Panc1 (cell line): ENCODE results near the gene KRT13. TPM values are rescaled to one million over a fixed set of nuclear protein-coding genes. Genes with fewer than 3 reads are reported as not detected.
A peak's percentile ranks its signal among the peaks of the same experiment; 100 is the strongest.

Experiments used
- ATAC-seq: fragments of 200-7000 bp; cut with Tn5 transposase; 2 replicates; pipeline ENCODE4 v1.9.1; 2020; ENCODE audit warnings: mild to moderate bottlenecking, moderate library complexity
- BruUV-seq: library from RNA; stranded (reverse); fragments of 400-500 nt; replicated peaks from 2 replicates; lab custom pipeline; 2021; lab: Mats Ljungman, UMichigan
- CTCF ChIA-PET: fragments of 300-600 bp; sonication (Branson Sonifier 250); formaldehyde crosslinking; loops from one replicate; lab custom pipeline; 2022; ENCODE audit warnings: antibody characterized with exemption; lab: Charles Lee
- POLR2A ChIA-PET: fragments of 300-600 bp; sonication (Branson Sonifier 250); formaldehyde crosslinking; loops from one replicate; lab custom pipeline; 2022; ENCODE audit warnings: antibody characterized with exemption; lab: Charles Lee
- DNase-seq: peaks from one replicate; pipeline ENCODE4 v3.0.0-alpha.2; 2010; ENCODE audit warnings: low read depth, low spot score
- H3K27ac ChIP-seq: 2 replicates; pipeline ENCODE4 v1.5.1; 2011; ENCODE audit warnings: mild to moderate bottlenecking, low read length, inconsistent platforms
- H3K27me3 ChIP-seq: fragments of 200-500 bp; sonication (Bioruptor generic); 2 replicates; pipeline ENCODE4 v1.6.0; 2014; ENCODE audit warnings: low read length, inconsistent platforms; ENCODE audit not compliant: control insufficient read depth, insufficient read depth
- H3K36me3 ChIP-seq: fragments of 200-500 bp; sonication (Bioruptor generic); 2 replicates; pipeline ENCODE4 v1.5.1; 2014; ENCODE audit warnings: inconsistent platforms, mild to moderate bottlenecking, low read length, moderate library complexity; ENCODE audit not compliant: control insufficient read depth, insufficient read depth
- H3K4me1 ChIP-seq: 2 replicates; pipeline ENCODE4 v1.5.1; 2011; ENCODE audit warnings: inconsistent platforms, mild to moderate bottlenecking, low read length, moderate library complexity; ENCODE audit not compliant: control insufficient read depth, insufficient read depth
- H3K4me3 ChIP-seq, 2 experiments: 2 replicates each; pipeline ENCODE4 v1.5.1; 2011 to 2012; ENCODE audit warnings: low read depth in 2 of 2, low read length in 2 of 2, mild to moderate bottlenecking in 2 of 2, inconsistent platforms in 1 of 2, moderate library complexity in 1 of 2
- H3K9me3 ChIP-seq: fragments of 200-500 bp; sonication (Bioruptor generic); 2 replicates; pipeline ENCODE4 v1.5.1; 2014; ENCODE audit warnings: low read depth, mild to moderate bottlenecking, inconsistent platforms, low read length, moderate library complexity; ENCODE audit not compliant: control insufficient read depth, insufficient read depth
- POLR2AphosphoS5 ChIP-seq: IDR thresholded peaks from 2 replicates; pipeline ENCODE4 v1.6.1; 2012; ENCODE audit warnings: mild to moderate bottlenecking, low read depth, low read length, moderate library complexity
- SIN3A ChIP-seq: IDR thresholded peaks from 2 replicates; pipeline ENCODE4 v1.6.1; 2012; ENCODE audit warnings: low read depth, mild to moderate bottlenecking, low read length, moderate library complexity, borderline replicate concordance; ENCODE audit not compliant: insufficient read depth
- TCF7L2 ChIP-seq: IDR thresholded peaks from 2 replicates; pipeline ENCODE4 v1.6.1; 2011; ENCODE audit warnings: mild to moderate bottlenecking, low read depth, low read length, inconsistent platforms
- in situ Hi-C: cut with HindIII; loops from 2 replicates; pipeline ENCODE4 v1.10.0; 2016; ENCODE audit warnings: low sequenced_read_pairs, low pct_unique_long_range_greater_than_20kb
- intact Hi-C: fragments of 100-400 bp; cut with micrococcal nuclease; formaldehyde crosslinking; loops from one replicate; pipeline ENCODE4 v1.10.0; 2022; ENCODE audit not compliant: unreplicated experiment
- total RNA-seq: library from RNA; stranded (reverse); gene quantifications from one replicate; pipeline ENCODE4 v1.2.1, GENCODE V29; 2021; ENCODE audit not compliant: unreplicated experiment
- TF ChIP-seq, protein P1 (sequence below), 2 experiments: IDR thresholded peaks; 2 replicates each; pipeline ENCODE4 v1.6.1; 2011 to 2012; ENCODE audit warnings: low read depth in 2 of 2, control low read depth in 1 of 2, low read length in 1 of 2, mild to moderate bottlenecking in 1 of 2, moderate library complexity in 1 of 2; ENCODE audit not compliant: insufficient read depth in 1 of 2
- TF ChIP-seq, protein P2 (sequence below): fragments of 450-650 bp; IDR thresholded peaks from 2 replicates; pipeline ENCODE4 v1.5.1; 2017; ENCODE audit warnings: mild to moderate bottlenecking

KRT13 gene
- total RNA-seq, 1 experiment from 2014 or later = 0.36 TPM

DNA sequence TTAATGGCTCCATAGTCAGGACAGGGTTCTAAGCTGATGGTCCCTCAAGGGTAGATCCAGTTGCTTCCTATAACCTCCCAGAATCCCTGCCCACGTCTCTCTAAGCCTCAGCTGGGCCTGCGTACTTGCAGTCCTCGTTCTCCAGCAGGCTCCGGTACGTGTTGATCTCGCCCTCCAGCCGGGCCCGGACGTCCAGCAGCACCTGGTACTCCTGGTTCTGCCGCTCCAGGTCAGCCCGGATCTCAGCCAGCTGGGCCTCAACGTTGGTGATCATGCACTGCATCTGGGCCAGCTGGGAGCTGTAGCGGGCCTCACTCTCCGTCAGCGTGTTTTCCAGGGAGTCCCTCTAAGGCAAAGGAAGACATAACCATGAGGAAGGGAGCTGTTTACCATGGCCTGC, 42.7 kb downstream of the KRT13 start:
- in situ Hi-C loops = no loop called here
- intact Hi-C loops = no loop called here
- Histone ChIP-seq H3K9me3 (no peaks in the 10 kb centered on the region), H3K27ac (peak overlapping the region; percentile 49; the same call in 1 of the 2 replicates), H3K27me3 (no peaks in the 10 kb centered on the region), H3K4me1 (peaks cover 17% of the 10 kb centered on the region), H3K4me3 (no peak overlapping the region), H3K36me3 (no peaks in the 10 kb centered on the region)
- no peak for ATAC-seq
- ChIA-PET POLR2A (no interaction called here), CTCF (interaction anchor here (0.8 kb wide), 1 partner anchor 56 kb away, joined by 3 read pairs; the partner anchor contains the start of gene KRT15)
- no TSS peak for BruUV-seq
- TF ChIP-seq POLR2AphosphoS5 (no peak), SIN3A (no peak), TCF7L2 (no peak)
- TF ChIP-seq, protein P1, sequence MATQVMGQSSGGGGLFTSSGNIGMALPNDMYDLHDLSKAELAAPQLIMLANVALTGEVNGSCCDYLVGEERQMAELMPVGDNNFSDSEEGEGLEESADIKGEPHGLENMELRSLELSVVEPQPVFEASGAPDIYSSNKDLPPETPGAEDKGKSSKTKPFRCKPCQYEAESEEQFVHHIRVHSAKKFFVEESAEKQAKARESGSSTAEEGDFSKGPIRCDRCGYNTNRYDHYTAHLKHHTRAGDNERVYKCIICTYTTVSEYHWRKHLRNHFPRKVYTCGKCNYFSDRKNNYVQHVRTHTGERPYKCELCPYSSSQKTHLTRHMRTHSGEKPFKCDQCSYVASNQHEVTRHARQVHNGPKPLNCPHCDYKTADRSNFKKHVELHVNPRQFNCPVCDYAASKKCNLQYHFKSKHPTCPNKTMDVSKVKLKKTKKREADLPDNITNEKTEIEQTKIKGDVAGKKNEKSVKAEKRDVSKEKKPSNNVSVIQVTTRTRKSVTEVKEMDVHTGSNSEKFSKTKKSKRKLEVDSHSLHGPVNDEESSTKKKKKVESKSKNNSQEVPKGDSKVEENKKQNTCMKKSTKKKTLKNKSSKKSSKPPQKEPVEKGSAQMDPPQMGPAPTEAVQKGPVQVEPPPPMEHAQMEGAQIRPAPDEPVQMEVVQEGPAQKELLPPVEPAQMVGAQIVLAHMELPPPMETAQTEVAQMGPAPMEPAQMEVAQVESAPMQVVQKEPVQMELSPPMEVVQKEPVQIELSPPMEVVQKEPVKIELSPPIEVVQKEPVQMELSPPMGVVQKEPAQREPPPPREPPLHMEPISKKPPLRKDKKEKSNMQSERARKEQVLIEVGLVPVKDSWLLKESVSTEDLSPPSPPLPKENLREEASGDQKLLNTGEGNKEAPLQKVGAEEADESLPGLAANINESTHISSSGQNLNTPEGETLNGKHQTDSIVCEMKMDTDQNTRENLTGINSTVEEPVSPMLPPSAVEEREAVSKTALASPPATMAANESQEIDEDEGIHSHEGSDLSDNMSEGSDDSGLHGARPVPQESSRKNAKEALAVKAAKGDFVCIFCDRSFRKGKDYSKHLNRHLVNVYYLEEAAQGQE (IDR thresholded peaks at IDR 0.05; ENCODE audit: insufficient read depth in 1 of 2, low read depth in 2 of 2, low read length in 1 of 2) = no peak
- TF ChIP-seq, protein P2, sequence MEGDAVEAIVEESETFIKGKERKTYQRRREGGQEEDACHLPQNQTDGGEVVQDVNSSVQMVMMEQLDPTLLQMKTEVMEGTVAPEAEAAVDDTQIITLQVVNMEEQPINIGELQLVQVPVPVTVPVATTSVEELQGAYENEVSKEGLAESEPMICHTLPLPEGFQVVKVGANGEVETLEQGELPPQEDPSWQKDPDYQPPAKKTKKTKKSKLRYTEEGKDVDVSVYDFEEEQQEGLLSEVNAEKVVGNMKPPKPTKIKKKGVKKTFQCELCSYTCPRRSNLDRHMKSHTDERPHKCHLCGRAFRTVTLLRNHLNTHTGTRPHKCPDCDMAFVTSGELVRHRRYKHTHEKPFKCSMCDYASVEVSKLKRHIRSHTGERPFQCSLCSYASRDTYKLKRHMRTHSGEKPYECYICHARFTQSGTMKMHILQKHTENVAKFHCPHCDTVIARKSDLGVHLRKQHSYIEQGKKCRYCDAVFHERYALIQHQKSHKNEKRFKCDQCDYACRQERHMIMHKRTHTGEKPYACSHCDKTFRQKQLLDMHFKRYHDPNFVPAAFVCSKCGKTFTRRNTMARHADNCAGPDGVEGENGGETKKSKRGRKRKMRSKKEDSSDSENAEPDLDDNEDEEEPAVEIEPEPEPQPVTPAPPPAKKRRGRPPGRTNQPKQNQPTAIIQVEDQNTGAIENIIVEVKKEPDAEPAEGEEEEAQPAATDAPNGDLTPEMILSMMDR = no peak
- DNase-seq = no peak

DNA sequence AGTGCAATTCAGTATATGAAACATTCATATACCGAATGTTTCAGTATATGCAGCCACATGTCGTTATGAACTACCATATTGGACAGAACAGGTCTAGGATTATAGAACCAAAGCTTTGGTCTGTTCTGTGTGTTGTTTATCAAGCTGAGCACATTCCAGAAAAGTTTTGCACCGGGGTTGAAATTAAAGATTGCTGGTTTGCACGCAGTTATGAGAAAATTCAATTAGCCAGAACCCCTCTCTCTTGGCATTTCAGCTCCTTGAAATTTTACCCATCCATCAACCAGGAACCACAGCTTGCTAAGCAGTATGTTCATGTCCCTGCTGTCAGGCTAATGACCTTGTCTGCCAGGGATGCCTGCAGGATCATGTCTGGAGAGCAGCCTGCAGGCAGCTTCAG, 47.7 kb downstream of the KRT13 start:
- TF ChIP-seq POLR2AphosphoS5 (no peak), SIN3A (no peak), TCF7L2 (no peak)
- TF ChIP-seq, protein P2 = no peak
- TF ChIP-seq, protein P1 (IDR thresholded peaks at IDR 0.05; ENCODE audit: insufficient read depth in 1 of 2, low read depth in 2 of 2, low read length in 1 of 2) = no peak
- no peaks in the 10 kb centered on the region for H3K36me3 ChIP-seq
- no peak overlapping the region for H3K27ac ChIP-seq
- intact Hi-C loops = no loop called here
- ATAC-seq = no peak
- BruUV-seq = no TSS peak
- no peaks in the 10 kb centered on the region for H3K27me3 ChIP-seq
- in situ Hi-C loops = no loop called here
- CTCF ChIA-PET = interaction anchor here (0.8 kb wide), 1 partner anchor 51 kb away, joined by 3 read pairs; no protein-coding TSS in a partner anchor
- DNase-seq = no peak
- no peak overlapping the region for H3K4me3 ChIP-seq
- H3K9me3 ChIP-seq = no peaks in the 10 kb centered on the region; the same call in 1 of the 2 replicates
- no peaks in the 10 kb centered on the region for H3K4me1 ChIP-seq
- POLR2A ChIA-PET = no interaction called here
